M059J (cell line): ENCODE results near the gene SLC25A47. TPM values are rescaled to one million over a fixed set of nuclear protein-coding genes. Genes with fewer than 3 reads are reported as not detected.
"Not testable (repeated sequence)": the region's sequence is repeated elsewhere in the genome, so short reads cannot be mapped to it uniquely, and the experiment has no call there.

Experiments
- DNase-seq: peaks from one replicate; pipeline ENCODE4 v3.0.0-alpha.2; 2012; ENCODE audit warnings: low read depth
- total RNA-seq: library from RNA; depleted of rRNA; stranded (reverse); fragments of >200 nt; shearing (Covaris generic); gene quantifications from 2 replicates; pipeline ENCODE4 v1.2.3, GENCODE V29; 2014; rRNA removed

SLC25A47 gene, protein sequence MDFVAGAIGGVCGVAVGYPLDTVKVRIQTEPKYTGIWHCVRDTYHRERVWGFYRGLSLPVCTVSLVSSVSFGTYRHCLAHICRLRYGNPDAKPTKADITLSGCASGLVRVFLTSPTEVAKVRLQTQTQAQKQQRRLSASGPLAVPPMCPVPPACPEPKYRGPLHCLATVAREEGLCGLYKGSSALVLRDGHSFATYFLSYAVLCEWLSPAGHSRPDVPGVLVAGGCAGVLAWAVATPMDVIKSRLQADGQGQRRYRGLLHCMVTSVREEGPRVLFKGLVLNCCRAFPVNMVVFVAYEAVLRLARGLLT
- not detected in 2 replicates for total RNA-seq

DNA sequence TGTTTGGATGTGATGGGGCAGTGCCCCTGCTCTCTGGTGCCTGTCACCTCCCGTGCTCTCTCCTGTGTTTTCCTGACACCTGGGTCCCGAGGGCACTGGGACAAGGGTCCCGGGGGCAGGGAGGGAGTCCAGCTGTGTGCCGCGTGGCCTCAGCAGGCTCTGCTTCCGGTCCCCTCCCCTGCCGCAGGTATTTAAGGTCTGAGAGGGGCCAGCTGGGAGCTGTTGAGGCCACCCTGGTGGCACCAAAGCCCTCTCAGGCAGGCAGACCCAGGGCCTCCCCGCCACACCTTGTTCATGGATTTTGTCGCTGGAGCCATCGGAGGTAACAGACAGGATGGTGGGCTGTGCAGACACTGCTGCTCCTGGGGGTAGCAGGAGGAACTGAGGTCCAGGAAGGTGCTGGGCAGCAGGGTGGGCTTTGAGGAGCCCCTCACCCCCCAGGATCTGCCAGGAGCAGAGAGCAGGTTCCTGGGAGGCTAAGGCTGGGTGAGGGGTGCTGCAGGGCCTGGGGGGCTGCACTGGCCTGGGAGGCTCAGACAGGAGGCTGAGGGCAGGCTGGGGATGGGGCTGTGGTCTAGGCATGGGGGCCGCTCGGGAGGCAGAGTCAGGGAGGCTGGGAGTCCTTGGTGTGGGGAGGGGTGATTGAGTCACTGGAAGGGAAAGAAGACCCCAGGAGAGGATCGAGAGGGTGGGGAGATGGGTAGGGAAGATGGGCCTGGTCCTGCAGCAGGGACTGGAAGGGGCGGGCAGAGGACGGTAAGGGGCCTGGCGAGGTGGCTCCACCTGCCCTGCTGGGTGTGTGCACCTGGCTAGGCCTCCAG, at the start of gene SLC25A47:
Gene SLC25A47 (plus strand): TSS at position 219 of the 821 bp plus-strand sequence. CDS start 76 bp downstream, at position 295.
- no peak for DNase-seq

DNA sequence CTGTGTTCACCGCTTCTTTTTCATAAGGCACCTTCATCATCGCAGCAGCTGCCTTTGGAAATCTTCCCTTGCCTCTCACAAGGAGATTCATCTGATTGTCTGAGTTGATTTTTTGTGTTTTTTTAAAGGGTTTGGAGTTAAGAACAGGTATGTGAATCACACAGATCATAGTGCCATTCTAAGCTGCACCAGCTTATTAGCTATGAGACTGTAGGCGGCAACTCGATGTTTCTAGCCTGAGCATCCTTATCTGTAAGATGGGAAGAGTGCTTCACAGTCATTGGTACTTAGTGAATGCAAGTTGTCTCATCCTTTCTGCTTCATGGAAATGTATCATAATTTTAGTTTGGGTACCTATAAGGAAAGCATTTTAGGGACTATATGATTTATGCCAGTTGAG, 48.9 kb upstream of the SLC25A47 start:
- DNase-seq: no peak

DNA sequence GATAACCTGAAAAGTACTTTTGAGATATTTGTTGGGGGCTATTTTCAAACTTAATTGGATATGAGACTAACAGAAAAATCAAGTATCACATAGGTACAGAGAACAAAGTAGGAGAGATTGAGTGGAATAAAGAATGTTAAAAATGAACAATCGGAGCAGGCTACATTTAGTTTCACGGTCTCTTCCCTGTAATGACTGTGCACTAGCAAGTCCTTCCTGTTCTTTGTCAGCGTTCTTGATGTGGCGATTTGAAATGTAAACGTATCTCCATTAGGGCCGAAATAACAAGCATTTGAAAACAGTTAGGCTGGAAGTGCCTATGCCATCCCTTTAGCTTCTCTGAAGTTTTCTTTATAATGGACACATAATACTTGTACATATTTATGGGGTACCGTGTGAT, 47.9 kb upstream of the SLC25A47 start:
- DNase-seq: no peak

DNA sequence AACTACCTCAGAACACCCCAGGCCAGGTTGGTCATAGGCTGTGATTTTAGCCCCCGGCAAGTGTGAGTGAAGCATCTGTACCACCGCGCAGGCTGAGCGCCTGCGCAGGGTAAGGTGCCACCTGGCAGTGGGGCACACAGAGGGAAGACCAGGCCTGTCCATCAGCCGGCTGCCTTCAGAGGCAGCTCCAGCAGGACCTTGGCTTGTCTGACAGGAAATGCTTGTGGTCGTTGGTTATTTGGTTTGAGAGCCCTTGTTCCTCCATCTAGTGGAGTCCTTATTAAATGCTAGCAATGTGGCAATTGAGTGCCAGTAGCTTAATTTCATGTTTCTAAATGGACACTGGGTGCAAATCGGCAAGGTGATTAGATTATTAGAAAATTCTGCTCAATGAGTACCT, 44.4 kb upstream of the SLC25A47 start:
- peak; percentile 72 for DNase-seq

DNA sequence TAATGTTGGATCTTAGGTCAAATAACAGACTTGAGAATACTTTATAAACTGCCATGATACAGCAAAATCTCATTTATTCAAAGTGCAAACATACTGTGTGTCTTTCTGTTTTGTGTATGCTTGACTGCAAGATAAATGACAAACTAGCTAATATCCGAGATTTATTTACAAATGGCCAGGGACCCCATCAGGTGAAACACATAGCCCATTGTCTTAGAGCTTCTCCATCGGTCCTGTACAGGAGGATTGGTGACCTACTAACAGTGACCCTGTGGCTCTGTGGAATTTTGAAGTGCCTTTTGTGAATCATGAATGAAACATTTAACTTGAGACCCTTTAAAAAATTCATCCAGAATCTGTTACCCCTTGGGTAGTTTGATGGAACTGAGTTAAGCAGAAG, 44.0 kb upstream of the SLC25A47 start:
- DNase-seq: no peak

DNA sequence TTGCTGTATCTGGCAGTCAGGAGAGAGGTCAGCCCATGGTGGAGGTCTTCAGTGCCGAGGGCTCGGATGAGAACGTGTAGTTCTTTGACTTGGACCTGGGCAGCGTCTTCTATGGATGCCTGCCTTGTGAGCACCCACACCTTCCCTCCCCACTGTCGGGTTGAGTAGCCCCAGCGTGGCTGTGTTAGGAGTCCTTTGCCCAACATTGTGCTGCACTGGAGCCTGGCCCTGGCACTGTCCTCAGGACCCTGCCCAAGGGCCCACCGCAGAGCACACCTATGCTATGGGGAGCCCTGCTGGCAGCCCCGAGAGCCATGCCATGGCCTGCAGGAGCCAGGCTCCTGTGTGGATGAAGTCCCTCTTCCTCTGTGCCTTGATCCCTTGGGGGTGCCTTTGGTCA, 43.6 kb upstream of the SLC25A47 start:
- DNase-seq: no peak

DNA sequence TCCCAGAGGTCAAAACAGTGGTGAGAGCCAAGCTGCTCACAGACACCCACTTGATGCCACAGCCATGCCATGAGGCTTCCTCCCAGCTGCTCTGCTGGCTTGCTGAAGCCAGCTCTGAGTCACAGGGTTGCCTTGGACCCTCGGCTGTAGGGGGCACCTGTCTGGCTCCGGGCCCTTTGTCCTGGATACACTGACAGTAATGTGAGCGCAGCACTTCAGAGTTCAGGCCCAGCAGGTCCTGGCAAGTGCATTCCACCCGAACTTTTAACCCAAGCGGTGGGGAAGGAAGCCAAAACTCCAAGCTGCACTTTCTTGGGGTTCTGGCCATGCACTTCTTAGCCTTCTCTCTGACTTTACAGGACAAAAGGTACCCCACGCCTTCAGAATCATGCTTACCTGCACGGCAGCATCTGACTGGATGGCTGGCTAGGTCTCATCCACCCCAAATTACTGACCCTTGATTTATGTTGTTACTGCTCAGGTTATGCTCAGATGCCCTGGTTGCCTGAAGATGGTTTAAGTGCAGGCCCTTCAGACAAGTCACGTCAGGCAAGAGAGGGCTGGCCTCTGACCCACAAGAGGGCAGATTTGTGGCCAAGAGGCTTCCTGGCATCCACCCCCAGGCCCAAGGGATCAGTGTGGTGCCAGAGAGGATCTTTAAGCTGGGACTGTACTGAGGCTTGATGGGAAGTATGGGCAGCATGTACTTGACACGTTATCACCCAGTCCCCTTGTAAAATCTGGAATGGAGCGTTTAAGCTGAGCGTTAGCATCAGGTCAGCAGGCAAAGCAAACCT, 41.7 kb upstream of the SLC25A47 start:
- peak; percentile 42 for DNase-seq

DNA sequence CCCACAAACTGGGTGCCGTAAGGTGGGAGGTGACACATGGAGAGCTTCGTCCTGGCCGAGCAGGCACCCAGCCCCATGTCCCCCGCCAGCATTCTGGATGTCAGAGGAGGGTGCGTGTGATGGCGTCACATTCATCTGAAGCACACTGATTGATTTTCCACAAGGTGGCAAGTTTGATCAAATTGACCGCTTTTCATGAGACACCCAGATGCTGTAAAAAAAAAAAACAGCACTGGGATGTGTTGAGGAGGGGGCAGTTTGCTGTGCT, 41.1 kb upstream of the SLC25A47 start:
- no peak for DNase-seq

DNA sequence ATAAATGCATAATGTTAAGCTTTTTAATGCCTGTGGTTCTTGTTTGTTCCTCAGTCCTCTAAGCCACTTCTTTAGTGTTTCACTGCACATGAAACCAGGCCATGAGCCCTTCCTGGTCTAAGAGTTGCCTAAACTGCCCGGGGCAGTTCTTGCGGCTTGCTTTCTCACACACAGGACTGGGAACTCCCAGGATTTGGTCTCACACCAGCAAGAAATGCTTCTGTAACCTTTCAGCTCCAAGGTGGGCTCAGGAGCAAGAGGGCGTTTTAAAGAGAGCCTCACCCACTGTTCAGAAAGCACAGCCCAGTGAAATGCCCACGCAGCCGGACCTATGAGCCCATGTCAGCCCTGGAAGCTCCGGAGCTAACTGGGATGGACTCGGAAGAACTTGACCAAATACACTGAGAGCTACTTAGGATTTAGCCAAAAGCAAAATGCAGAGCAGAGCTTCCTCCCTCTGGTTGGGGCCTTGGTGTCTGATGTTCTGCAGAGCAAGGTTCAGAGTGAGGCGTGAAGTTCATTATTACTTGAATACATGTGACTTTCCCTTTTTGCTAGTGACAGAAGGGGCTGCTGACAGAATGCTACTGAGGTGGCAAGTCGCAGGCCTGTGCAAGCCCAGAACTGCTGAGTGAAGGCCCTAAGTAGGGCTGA, 40.2 kb upstream of the SLC25A47 start:
- DNase-seq: peak; percentile 55

DNA sequence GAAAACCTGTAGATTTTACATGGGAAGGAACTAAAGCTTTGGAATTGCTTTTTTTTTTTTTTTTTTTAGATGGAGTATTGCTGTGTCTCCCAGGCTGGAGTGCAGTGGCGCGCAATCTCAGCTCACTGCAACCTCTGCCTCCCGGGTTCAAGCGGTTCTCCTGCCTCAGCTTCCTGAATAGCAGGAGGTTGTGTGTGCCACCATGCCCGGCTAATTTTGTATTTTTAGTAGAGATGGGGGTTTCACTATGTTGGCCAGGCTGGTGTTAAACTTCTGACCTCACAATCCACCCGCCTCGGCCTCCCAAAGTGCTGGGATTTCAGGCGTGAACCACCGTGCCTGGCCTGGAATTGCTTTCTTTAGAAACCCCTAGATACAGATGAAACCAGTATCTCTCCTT, 39.7 kb upstream of the SLC25A47 start:
- not testable (repeated sequence) for DNase-seq

DNA sequence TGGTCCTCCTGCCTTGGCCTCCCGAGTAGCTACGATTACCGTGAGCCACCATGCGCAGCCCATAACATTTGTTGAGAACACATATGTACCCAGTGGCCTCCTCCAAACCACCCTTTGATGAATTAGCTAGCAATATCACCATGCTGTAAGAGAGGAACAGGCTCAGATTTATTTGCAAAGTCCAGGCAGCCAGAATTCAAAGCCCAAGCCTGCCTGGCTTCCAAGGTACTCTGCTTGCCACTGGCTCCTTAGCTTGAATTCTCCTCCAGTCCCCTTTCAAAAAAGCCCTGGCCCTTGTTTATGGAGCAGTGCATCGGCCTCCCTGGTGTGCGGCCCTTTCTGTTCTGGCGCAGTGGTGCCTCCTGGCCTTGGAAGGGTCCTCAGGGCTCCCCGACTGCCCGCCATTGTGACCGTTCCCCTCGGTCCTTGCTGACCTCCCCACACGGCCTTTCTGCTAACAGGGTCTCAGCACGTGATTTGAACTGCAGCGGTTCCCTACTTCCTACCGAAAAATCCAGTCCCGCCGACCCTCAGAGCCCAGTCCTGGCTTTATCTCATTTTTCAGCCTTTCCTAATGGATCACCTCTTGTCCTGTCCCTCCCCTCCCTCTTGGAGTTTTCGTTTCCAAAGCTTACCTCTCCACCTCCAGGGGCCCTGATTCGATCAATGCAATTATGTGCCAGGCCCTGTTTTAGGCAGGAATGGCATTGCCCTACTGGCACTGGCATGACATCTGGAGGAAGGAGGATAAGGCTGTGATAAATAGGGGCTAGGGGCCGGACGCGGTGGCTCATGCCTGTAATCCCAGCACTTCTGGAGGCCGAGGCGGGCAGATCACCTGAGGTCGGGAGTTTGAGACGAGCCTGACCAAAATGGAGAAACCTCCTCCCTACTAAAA, 38.9 kb upstream of the SLC25A47 start:
- no peak for DNase-seq

DNA sequence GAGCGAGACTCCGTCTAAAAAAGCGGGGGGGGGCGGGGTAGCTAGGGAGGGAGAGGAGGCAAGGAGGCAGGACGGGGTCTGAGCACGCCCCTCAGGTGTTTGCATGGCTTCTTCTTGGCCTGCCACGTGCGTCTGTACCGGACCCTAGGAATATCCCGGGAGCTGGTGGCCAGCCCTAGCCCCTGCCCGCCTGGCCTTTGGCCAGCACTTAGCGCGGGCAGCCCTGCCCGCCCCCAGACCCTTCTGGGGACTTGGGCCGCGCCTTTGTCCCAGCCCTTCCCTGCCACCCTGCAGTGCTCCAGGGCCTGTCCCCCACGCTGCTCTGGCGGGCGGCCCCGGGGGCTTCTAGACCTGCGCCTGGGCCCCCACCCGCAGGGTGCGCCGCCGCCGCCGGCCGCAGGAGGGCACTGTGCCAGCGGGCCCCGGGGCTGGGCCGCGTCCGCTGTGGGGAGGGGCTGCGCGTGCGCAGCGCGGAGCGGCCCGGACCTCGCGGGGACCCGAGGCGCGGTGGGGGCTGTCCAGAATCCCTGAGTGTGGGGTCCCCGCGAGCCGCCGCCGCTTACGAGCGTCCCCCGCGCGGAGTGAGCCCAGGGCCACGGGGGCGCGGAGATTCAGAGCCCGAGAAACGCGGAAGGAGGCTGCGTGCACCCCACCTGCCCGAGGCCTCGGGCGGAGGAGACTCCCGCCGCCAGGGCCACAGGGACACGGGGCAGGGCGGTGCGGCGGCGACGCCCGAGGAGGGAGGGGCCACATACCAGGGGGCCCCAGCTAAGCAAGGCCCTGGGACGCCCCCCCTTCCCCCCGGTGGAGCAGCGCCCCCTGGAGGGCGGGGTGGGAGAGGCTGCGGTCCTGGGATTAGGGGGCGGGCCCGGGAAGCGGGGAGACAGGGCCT, 37.9 kb upstream of the SLC25A47 start:
- DNase-seq: peak; percentile 33

DNA sequence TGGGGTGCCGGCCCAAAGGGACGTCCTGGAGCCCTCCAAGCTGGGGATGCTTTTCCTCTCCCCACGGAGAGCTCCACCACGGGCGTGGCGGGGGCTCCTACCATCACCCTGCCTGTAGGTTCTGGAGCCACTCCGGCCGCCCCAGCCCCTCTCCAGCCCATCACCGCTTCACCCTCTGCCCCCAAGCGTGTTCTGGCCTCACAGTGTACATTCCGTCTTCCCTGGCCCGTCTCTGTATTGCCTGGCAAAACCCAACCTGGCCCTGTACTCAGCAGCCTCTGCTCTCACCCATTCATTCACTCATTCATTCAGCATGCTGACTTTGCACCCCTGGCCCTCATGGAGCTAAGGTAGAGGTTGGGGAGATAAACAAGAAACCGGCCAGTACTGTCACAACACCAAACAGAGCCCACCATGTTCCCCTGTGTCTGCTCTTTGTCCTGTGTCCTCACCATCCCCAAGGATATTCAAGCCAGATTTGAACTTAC, 37.2 kb upstream of the SLC25A47 start:
- DNase-seq: no peak

DNA sequence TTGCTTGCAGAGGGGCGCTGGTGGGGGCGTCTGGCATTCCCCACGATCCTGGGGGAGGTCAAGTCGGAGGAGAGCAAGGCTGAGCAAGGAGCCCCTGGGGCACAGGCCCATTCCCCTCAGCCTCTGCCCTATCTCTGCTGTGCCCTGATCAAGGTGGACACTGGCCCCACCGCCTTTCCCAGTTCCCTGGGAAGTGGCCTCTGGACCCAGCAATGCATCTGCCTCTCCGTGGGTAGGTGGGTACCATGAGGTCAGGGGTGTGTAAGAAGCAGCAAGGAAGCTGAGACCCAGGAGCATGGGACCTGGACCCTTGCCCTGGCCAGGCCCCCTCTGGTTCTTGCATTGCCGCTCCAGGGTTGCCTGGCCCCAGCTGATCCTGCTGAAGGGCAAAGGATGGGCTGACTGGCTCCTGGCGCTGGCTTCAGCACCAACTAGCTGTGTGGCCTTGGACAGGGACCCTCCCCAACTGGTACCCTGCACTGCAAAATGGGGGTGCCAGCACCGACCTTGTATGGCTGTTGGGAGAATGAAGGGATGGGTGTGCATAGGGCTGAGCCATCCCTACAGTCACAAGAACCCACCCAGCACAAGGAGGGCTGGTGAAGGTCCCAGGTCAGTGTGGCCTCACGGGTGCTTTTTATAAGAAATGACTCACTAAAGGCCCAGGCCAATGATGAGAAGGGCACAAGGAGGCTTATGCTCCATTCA, 36.5 kb upstream of the SLC25A47 start:
- peak; percentile 26 for DNase-seq

DNA sequence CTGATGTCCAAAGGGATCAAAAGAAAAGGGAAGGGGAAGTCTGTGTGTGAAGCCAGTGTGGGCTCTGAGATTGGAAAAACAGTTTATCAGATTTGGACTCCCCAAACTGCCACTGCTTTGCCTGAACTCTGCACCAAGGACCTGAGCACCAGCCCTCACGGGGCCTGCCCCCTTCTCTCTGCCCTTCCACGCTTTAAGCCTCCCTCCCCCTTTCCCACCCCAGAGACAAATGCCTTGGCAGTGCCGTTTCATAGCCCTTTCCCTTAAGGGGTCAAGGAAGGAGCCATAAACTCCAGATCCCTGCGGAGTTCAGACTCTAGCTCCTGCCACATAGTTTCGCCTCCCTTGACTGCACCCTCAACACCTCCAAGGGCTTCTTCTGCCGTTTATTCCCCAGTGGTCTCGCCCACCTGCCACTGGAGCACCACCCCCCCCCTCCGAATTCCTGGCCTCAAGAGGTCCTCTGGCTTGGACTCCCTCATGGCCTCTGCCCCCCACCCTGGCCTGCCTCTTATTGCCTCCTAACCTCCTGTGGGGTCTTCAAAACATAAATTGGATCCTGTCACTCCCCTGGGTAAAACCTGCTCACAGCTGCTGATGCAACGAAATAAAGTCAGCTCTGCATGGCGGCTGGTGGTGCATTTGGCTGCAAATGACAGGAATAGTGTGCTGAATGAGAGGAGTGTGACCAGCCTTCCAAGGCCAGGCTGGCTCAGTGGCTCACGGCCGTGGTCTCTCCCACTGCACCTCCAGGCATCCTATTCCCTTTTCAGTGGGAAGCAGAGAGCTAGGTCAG, 35.7 kb upstream of the SLC25A47 start:
- no peak for DNase-seq

DNA sequence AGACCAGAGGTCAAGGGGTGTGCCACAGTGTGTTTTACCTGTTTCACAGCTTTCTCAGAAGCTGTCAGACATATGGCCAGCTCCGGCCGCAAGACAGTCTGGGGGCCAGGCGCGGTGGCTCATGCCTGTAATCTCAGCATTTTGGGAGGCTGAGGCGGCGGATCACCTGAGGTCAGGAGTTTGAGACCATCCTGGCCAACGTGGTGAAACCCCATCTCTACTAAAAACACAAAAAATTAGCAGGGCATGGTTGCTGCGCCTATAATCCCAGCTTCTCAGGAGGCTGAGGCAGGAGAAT, 35.2 kb upstream of the SLC25A47 start:
- DNase-seq: not testable (repeated sequence)

DNA sequence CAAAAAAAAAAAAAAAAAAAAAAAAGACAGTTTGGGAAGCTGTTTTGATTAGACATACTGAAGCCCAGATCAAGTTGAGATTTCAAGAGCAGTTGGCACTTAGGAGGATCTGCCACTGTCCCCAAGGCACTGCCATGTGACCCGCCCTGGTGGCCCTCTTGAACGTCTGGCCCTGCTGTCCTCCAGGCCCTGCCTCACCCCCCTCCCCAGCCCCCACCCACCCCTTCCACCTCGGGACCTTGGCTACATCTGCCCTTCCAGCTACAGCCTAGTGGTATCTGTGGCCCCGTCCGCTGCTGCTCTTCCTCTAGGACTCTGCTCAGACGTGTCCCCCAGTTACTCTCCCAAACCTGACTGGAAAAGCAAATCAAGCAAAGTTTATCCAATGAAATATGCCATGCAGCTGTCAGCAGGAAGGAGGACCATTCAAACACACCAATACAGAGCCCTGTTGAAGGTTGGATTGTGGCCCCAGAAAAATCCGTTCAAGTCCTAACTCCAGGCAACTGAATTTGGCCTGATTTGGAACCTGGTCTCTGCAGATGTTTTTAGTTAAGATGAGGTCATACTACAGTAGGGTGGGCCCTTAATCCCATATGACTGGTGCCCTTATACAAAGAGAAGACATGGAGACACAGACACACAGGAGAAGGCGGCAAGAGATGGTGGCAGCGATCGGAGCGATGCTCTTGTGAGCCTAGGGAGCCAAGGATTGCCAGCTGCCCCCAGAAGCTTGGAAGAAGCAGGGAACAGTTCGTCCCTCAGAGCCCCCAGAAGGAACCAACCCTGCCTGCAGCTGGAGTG, 34.6 kb upstream of the SLC25A47 start:
- no peak for DNase-seq
